Transverse colon (tissue), 4 donors: ENCODE results near the gene CDC42BPB. TPM values are rescaled to one million over a fixed set of nuclear protein-coding genes. Genes with fewer than 3 reads are reported as not detected.
A peak's percentile ranks its signal among the peaks of the same experiment; 100 is the strongest.

ENCODE experiments used
- DNase-seq: peaks from one replicate; pipeline ENCODE4 v3.0.0-alpha.2; 2019
- H3K27ac ChIP-seq, 4 donors: fragments of 200-600 bp; sonication (generic); 2 replicates each; pipeline ENCODE4 v1.5.1; 2016 to 2018; ENCODE audit warnings: inconsistent platforms in 4 of 4
- H3K27me3 ChIP-seq: fragments of 200-600 bp; sonication (generic); 2 replicates; pipeline ENCODE4 v1.5.1; 2017; ENCODE audit warnings: inconsistent platforms
- H3K36me3 ChIP-seq, 4 donors: fragments of 200-600 bp; sonication (generic); 2 replicates each; pipeline ENCODE4 v1.5.1; 2017 to 2019; ENCODE audit warnings: inconsistent platforms in 4 of 4
- H3K4me1 ChIP-seq, 4 donors: fragments of 200-600 bp; sonication (generic); 2 replicates each; pipeline ENCODE4 v1.5.1; 2017 to 2020; ENCODE audit warnings: inconsistent platforms in 4 of 4
- H3K4me3 ChIP-seq, 4 donors: fragments of 200-600 bp; sonication (generic); 1 replicate in 1 of 4; 2 replicates in 3 of 4; pipeline versions ENCODE4 v1.5.1 to v1.6.1; 2017 to 2019; ENCODE audit warnings: inconsistent platforms in 4 of 4
- H3K9me3 ChIP-seq, 2 donors: fragments of 200-600 bp; sonication (generic); 2 replicates each; pipeline ENCODE4 v1.5.1; 2017 to 2019; ENCODE audit warnings: inconsistent platforms in 2 of 2
- CTCF ChIP-seq, 5 experiments: fragments of 200-600 bp in 3 of 5; fragments of 450-650 bp in 2 of 5; sonication (generic) in 3 of 5; IDR thresholded peaks; 1 replicate in 2 of 5; 2 replicates in 3 of 5; pipeline ENCODE4 v1.5.1; 2016 to 2017; ENCODE audit warnings: antibody characterized with exemption in 5 of 5, inconsistent platforms in 3 of 5, mild to moderate bottlenecking in 2 of 5, moderate library complexity in 1 of 5
- EP300 ChIP-seq: sonication (generic); formaldehyde crosslinking; IDR thresholded peaks from one replicate; pipeline ENCODE4 v1.6.1; 2017; ENCODE audit warnings: antibody characterized with exemption, low read depth
- POLR2A ChIP-seq: fragments of 450-650 bp; IDR thresholded peaks from one replicate; pipeline ENCODE4 v1.6.1; 2016; ENCODE audit warnings: antibody characterized with exemption, mild to moderate bottlenecking, moderate library complexity
- POLR2AphosphoS5 ChIP-seq, 3 donors: sonication (generic); formaldehyde crosslinking; IDR thresholded peaks; one replicate each; pipeline ENCODE4 v1.6.1; 2016; ENCODE audit warnings: antibody characterized with exemption in 3 of 3
- WGBS, 2 donors: methylation state at CpG; one replicate each; pipeline ENCODE4 v1.1.5; 2018; ENCODE audit warnings: low coverage in 1 of 2; 5-methylcytosine and 5-hydroxymethylcytosine counted together
- in situ Hi-C, 4 donors: fragments of 200-750 bp; cut with MboI; loops; one replicate each; pipeline versions ENCODE4 v1.15.0 to v1.15.1; 2017; ENCODE audit warnings: low sequenced_read_pairs in 3 of 4, low pct_ligation_motif_present in 1 of 4, low pct_unique_long_range_greater_than_20kb in 1 of 4
- intact Hi-C: fragments of 100-400 bp; cut with DNase I; formaldehyde crosslinking; loops from one replicate; pipeline ENCODE4 v1.15.1; 2023; ENCODE audit warnings: low total_unique reads
- total RNA-seq, 4 donors: library from RNA; depleted of rRNA; stranded (reverse); fragments of >200 nt; gene quantifications; one replicate each; pipeline ENCODE4 v1.1.0, GENCODE V29; 2016

CDC42BPB gene
- total RNA-seq, 4 donors from 2014 or later, result 109 to 160 (median 123) TPM

- peak overlapping the region in 1 of 4 donors; percentile 41 for H3K27ac ChIP-seq
These were observed 42.5 kb upstream of the CDC42BPB start for GRCh38 chr14:103099733-103100280.

GRCh38 chr14:103099081-103099732 is 41.9 kb upstream of the CDC42BPB start:
- in situ Hi-C loops, result loop anchor here in 1 of 4 donors (25.0 kb wide), 1 partner anchor 188 kb away; no protein-coding TSS in a partner anchor
- WGBS, 2 donors, result 72% methylated on average over 10 of the region's 12 CpGs; no CpG with 5 or more reads in 1 of the 2 donors

More at GRCh38 chr14:103099733-103100280, 42.5 kb upstream of the CDC42BPB start:
- Histone ChIP-seq H3K27me3 (peaks cover 31% of the 10 kb centered on the region), H3K36me3 (no peaks in the 10 kb centered on the region), H3K4me1 (peaks cover 11 to 37% (median 28%) of the 10 kb centered on the region in 4 donors), H3K9me3 (no peaks in the 10 kb centered on the region), H3K4me3 (no peak overlapping the region)
- WGBS, 2 donors, result 92% methylated on average over 8 of the region's 8 CpGs; no CpG with 5 or more reads in 1 of the 2 donors
- in situ Hi-C loops, result loop anchor here (10.0 to 25.0 kb wide), 3 partner anchors 185 to 195 kb away; no protein-coding TSS in a partner anchor
- no peak for TF ChIP-seq POLR2AphosphoS5 (IDR thresholded peaks at IDR 0.05)
- no peak for TF ChIP-seq POLR2A
- TF ChIP-seq EP300, result no peak
- TF ChIP-seq CTCF (IDR thresholded peaks at IDR 0.05), result no peak
- intact Hi-C loops, result no loop called here
- DNase-seq, result no peak

GRCh38 chr14:103097994-103098957 is 40.9 kb upstream of the CDC42BPB start:
- Histone ChIP-seq H3K9me3 (no peaks in the 10 kb centered on the region), H3K4me3 (no peak overlapping the region), H3K36me3 (no peaks in the 10 kb centered on the region), H3K4me1 (peaks cover 1 to 32% (median 16%) of the 10 kb centered on the region in 4 donors), H3K27ac (no peak overlapping the region), H3K27me3 (peaks cover 18% of the 10 kb centered on the region)
- in situ Hi-C loops, result loop anchor here in 1 of 4 donors (25.0 kb wide), 1 partner anchor 189 kb away; no protein-coding TSS in a partner anchor
- no peak for DNase-seq
- 81% methylated on average over 31 of the region's 31 CpGs; no CpG with 5 or more reads in 1 of the 2 donors for WGBS, 2 donors
- intact Hi-C loops, result no loop called here
- TF ChIP-seq CTCF (IDR thresholded peaks at IDR 0.05) (no peak), POLR2AphosphoS5 (IDR thresholded peaks at IDR 0.05) (no peak), EP300 (no peak), POLR2A (no peak)

More at GRCh38 chr14:103099081-103099732, 41.9 kb upstream of the CDC42BPB start:
- H3K9me3 ChIP-seq, result no peaks in the 10 kb centered on the region
- no peak for TF ChIP-seq POLR2AphosphoS5 (IDR thresholded peaks at IDR 0.05)
- no peak for TF ChIP-seq POLR2A
- TF ChIP-seq CTCF (IDR thresholded peaks at IDR 0.05), result no peak
- TF ChIP-seq EP300, result no peak
- intact Hi-C loops, result no loop called here
- no peak overlapping the region for H3K27ac ChIP-seq
- no peaks in the 10 kb centered on the region for H3K36me3 ChIP-seq
- DNase-seq, result no peak
- peaks cover 25% of the 10 kb centered on the region for H3K27me3 ChIP-seq
- peaks cover 6 to 37% (median 24%) of the 10 kb centered on the region in 4 donors for H3K4me1 ChIP-seq
- no peak overlapping the region for H3K4me3 ChIP-seq
